NCI-H2196 treated with DMSO at 0.1 percent for 48 hours (cell line): ENCODE measurements around the gene ATF2.

Experiments used
- DNase-seq: peaks from one replicate; lab custom pipeline; 2025; ENCODE audit not compliant: unreplicated experiment; lab: John Stamatoyannopoulos, UW

The ATF2 gene

DNA sequence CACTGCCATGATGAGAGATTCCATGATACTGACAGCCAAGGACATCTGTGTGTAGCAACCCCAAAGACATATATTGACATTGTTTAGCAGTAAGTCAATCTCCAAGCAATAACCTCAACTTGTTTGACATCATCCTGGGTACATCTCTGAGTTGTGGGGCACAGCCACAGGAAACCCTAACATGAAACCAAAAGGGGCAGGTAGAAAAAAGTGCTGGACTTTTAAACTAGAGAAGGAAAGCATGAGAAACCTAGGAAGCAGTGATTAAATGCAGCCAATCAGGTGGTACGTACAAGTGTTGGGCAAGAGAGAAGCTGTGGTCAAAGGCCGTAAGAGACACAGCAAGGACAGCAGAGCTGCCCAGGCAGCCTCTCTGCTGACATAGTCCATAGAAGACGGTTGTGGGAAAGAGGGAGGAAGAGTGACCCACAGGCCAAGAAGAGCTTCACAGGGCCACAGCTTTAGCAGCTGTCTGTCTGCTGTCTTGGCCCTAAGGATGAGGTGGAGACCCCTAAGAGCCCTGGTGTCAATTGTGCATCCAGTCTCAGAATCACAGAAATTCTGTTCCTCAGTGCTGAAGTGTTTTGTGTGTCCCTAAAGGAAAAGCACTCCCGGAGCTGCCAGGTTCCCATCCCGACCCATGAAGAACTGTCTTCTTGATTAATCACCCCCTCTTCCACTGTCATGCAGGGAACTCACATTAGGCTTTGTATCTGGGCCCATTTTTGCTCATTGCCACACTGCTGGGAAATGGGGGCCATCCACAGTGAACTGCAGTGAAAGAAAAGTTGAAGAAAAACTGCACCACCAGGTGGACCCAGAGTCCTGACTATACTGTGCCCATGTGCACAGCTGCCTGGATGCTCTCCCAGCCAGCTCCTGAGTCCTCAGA is 137.4 kb downstream of the ATF2 start:
- DNase-seq: peak; percentile 14

DNA sequence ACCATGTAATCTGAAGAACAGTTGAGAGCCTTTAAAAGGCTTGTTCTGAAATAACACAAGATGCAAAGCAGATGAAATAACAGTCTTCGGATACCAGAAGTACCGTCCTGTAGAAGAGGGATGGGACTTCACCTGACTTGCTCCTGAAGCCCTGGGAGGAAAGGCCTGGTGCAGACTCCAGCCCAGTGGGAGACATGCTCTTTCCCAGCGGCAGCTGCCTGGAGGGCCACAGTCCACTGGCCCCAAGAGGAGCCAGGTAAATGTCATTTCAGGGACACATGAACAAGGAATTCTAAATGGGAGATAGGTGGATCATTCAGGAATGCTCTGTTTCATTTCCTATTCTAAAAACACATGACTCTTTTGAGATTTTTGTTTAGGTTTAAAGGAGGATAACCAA is 140.2 kb downstream of the ATF2 start:
- no peak for DNase-seq

DNA sequence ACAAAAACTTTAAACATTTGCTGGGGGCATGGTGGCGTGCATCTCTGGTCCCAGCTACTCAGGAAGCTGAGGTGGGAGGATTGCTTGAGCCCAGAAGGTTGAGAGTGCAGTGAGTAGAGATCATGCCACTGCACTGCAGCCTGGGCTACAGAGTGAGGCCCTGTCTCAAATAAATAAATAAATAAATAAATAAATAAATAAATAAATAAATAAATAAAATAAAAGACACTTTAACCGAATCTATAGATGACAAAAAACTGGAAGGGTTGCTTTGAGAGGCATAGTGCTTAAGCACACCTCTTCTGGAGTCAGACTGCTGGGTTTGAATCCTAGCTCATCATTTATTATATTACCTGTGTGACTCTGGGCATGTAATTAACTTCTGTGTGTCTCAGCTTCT is 141.6 kb downstream of the ATF2 start:
- no peak for DNase-seq

DNA sequence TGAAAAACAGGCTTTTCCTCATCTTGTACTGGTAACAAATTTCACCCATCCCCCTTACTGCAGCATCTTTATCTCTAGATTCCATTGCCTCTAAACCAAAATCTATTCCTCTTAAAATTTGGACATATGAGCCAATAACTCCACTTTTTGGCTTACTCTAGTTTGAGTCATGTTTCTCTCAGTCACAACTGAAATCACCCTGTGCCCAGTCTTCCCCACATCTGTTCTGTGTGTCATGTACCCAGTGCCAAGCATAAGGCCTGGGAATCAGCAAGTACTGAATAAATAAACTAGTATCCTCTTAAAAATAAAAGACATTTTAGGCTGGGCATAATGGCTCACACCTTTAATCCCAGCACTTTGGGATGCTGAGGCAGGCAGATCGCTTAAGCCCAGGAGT is 142.1 kb downstream of the ATF2 start:
- DNase-seq: no peak

DNA sequence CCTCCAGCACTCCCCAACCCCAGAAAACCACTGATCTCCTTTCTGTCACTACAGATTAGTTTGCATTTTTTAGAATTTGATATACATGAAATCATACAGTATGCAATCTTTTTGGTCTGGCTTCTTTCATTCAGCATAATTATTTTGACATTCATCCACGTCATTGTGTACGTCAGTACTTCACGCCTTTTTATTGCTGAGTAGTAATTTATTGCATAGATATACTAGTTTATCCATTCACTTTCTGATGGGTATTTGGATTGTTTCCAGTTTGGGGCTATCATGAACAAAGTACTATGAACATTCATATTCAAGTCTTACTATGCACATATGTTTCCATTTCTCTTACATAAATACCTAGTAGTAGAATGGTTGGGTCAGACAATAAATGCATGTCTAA is 142.8 kb downstream of the ATF2 start:
- DNase-seq: no peak

DNA sequence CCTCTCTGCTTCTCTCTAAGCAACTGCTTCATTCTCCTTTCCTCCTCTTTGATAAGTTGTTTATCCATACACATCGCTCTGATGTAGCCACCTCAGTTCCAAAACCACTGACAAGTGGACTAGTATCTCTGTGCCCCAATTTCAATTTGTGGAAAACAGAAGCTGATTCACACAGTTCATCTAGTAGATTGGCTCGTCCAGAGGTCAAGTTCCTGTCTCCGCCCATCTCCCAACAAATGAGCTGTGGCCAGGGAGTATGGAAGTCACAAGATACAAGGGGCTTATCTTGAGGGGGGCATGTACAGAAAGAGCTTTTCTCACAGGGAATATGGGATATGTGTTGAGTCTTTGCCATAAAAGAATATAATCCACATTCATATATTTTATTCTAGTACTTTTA is 145.1 kb downstream of the ATF2 start:
- no peak for DNase-seq
